Neutrophil (primary cell): ENCODE measurements around the gene CPZ.
"Not testable (repeated sequence)": the region's sequence is repeated elsewhere in the genome, so short reads cannot be mapped to it uniquely, and the experiment has no call there.

ENCODE experiments used
- H3K27ac ChIP-seq: fragments of 200-600 bp; sonication (generic); 2 replicates; pipeline ENCODE4 v1.5.1; 2016; ENCODE audit warnings: mild to moderate bottlenecking, moderate library complexity
- H3K27me3 ChIP-seq: fragments of 200-600 bp; sonication (generic); 2 replicates; pipeline ENCODE4 v1.6.0; 2016; ENCODE audit warnings: mild to moderate bottlenecking
- H3K36me3 ChIP-seq: fragments of 200-600 bp; sonication (generic); 2 replicates; pipeline ENCODE4 v1.5.1; 2017
- H3K4me1 ChIP-seq, 2 experiments: fragments of 200-600 bp in 1 of 2; sonication (generic) in 1 of 2; 1 replicate in 1 of 2; 2 replicates in 1 of 2; pipeline versions ENCODE4 v1.5.1 to v1.6.1; 2013 to 2016; ENCODE audit warnings: low read depth in 1 of 2, low read length in 1 of 2, mild to moderate bottlenecking in 1 of 2, moderate library complexity in 1 of 2; ENCODE audit not compliant: control insufficient read depth in 1 of 2, insufficient read depth in 1 of 2
- H3K4me3 ChIP-seq, 2 experiments: fragments of 200-600 bp in 1 of 2; sonication (generic) in 1 of 2; 1 replicate in 1 of 2; 2 replicates in 1 of 2; pipeline ENCODE4 v1.5.1; 2013 to 2016; ENCODE audit warnings: low read depth in 1 of 2, low read length in 1 of 2, mild to moderate bottlenecking in 1 of 2, moderate library complexity in 1 of 2
- H3K9me3 ChIP-seq: fragments of 200-600 bp; sonication (generic); 2 replicates; pipeline ENCODE4 v1.5.1; 2016
- TF ChIP-seq, protein P1 (sequence below): fragments of 200-600 bp; sonication (generic); IDR thresholded peaks from 2 replicates; pipeline ENCODE4 v1.5.1; 2016; ENCODE audit warnings: antibody characterized with exemption

CPZ gene

DNA sequence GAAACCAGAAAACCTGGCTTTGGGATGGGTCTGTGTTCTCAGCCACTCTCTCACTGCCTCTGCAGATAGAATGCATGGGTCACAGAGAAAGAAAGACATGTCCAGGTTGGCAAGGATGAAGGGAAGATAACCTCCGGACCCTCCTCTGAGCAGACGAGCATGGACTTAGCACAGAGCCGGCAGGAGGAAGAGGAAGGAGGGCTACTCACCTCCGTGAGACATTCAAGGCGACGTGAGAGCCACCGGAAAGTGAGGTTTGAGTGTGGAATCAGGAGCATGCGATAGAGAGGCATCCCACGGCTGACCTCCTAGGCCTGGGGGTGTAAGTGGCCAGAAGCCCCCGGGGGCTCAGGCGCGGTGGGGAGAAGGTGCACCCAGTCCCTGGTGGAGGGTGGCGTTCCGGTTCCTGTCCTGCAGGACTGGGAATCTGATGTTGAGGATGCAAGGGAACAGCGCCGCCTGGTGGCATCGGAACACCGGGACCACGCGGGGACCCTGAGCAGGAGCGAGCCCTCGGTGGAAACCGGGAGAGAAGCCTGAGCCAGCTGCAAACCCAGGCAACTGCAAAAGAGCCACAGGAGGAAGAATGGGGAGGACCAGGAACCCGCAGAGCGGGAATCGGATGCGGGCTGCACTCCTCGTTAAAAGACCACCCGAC lies 43.5 kb downstream of the CPZ start:
- not testable (repeated sequence) for H3K27ac ChIP-seq, H3K4me3 ChIP-seq, H3K27me3 ChIP-seq, H3K9me3 ChIP-seq, H3K4me1 ChIP-seq, H3K36me3 ChIP-seq

DNA sequence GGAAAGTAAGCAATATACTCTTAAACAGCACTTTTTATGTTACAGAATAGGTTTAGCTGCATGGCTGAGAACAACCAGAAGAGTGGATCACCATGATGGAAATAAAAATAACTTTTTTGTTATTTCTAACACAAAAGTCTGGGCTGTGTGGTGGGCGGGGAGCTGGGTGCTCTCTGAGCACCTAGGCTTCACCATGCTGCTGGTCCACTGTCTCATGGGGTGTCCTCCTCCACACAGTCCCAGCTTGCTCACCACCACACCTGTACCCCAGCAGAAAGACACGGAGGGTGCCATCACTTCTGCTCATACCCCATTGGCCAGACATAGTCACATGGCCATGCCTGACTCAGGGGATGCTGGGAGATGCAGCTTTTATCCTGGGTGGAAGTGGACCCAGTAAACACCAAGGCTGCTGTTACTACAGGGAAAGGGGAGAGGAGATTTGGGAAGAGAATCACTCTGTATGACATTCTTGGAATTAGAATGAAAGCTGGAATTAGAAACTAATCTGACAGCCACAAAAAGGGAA lies 45.0 kb downstream of the CPZ start:
- H3K27ac ChIP-seq = no peak overlapping the region
- H3K36me3 ChIP-seq = no peaks in the 10 kb centered on the region
- H3K4me1 ChIP-seq = no peaks in the 10 kb centered on the region
- no peak overlapping the region for H3K4me3 ChIP-seq
- peaks cover 8% of the 10 kb centered on the region for H3K27me3 ChIP-seq
- no peaks in the 10 kb centered on the region for H3K9me3 ChIP-seq
- TF ChIP-seq, protein P1, sequence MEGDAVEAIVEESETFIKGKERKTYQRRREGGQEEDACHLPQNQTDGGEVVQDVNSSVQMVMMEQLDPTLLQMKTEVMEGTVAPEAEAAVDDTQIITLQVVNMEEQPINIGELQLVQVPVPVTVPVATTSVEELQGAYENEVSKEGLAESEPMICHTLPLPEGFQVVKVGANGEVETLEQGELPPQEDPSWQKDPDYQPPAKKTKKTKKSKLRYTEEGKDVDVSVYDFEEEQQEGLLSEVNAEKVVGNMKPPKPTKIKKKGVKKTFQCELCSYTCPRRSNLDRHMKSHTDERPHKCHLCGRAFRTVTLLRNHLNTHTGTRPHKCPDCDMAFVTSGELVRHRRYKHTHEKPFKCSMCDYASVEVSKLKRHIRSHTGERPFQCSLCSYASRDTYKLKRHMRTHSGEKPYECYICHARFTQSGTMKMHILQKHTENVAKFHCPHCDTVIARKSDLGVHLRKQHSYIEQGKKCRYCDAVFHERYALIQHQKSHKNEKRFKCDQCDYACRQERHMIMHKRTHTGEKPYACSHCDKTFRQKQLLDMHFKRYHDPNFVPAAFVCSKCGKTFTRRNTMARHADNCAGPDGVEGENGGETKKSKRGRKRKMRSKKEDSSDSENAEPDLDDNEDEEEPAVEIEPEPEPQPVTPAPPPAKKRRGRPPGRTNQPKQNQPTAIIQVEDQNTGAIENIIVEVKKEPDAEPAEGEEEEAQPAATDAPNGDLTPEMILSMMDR = no peak

DNA sequence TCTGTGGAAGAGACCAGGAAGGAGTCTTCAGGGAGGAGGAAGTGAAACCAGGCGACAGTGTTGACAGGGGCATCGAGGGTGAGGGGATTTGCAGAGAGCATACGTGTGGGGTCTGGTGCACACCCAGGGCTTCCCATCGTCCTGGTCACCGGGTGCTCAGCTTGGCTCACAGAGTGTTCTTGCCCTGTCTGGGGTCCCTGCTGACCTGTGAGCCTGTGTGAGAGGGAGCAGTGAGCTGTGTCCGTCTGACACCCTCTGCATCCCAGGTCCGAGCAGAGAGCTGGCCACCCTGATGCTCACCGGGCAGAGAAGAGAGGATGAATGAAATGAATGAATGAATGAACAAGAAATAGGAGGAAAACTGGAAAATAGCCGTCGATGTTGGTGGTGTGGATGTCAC lies 46.5 kb downstream of the CPZ start:
- H3K36me3 ChIP-seq = no peaks in the 10 kb centered on the region
- H3K9me3 ChIP-seq = no peaks in the 10 kb centered on the region
- H3K4me1 ChIP-seq = no peaks in the 10 kb centered on the region
- TF ChIP-seq, protein P1 = no peak
- peaks cover 8% of the 10 kb centered on the region for H3K27me3 ChIP-seq
- no peak overlapping the region for H3K4me3 ChIP-seq
- H3K27ac ChIP-seq = no peak overlapping the region

DNA sequence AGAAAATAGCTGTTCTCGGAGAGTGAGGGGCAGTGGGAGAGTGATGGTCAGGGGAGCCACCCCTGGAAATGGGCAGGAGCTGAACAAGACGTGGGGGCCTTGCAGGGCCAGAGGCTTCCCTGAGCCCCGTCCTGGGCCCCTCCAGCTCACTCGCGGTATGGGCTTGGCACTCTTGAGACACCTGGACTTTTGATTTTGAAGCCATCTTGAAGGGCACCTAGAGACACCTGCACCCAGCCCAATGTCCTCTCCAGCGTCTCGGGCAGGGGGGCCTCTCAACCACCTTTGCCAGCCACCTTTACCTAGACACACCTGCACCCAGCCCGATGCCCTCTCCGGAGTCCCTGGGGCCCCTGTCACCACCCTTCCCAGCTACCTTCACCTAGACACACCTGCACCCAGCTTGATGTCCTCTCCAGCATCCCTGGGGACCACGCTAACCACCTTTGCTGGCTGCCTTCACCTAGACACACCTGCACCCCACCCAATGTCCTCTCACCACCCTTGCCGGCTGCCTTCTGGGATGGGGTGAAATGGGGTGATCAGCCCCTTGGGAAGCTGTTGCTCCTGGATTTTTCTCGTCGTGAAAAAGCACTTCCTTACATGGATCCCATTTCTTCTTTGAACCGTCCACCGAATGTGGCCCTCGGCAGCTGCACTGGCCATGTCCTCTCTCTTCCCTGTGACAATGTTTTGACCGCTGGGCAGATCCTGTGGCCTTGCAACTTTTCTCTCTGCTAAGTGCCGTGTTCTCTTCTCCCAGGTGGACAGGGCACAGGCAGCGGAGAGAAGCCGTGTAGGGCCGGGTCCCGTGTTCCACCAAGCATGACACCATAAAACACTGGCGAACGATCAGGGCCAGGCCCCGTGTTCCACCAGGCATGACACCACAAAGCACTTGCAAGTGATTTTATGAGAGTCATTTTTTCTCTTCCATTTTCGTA lies 47.5 kb downstream of the CPZ start:
- no peaks in the 10 kb centered on the region for H3K9me3 ChIP-seq
- no peaks in the 10 kb centered on the region for H3K36me3 ChIP-seq
- no peak overlapping the region for H3K27ac ChIP-seq
- H3K4me3 ChIP-seq = no peak overlapping the region
- H3K4me1 ChIP-seq = no peaks in the 10 kb centered on the region
- TF ChIP-seq, protein P1 = no peak
- peaks cover 8% of the 10 kb centered on the region for H3K27me3 ChIP-seq

DNA sequence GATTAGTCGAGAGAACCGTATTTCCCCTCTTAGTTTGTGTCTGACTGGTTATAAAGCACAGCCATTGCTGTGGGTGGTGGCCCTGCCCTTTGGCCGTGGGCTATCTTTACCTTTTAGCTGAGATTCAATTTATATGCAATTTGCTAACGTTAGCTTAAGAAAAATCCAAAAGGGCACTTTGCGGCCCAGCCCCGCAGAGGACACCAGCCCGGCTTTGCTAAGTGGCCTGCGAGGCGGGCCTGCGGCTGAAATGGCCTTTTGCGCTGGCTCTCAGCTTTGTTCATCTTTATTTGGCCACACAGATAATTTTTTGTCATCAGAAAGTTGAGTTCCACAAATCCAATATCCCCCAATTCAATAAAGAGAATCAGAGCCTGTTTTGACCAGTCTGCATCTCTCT lies 48.3 kb downstream of the CPZ start:
- peaks cover 8% of the 10 kb centered on the region for H3K27me3 ChIP-seq
- H3K36me3 ChIP-seq = no peaks in the 10 kb centered on the region
- no peaks in the 10 kb centered on the region for H3K9me3 ChIP-seq
- H3K4me3 ChIP-seq = no peak overlapping the region
- H3K27ac ChIP-seq = no peak overlapping the region
- TF ChIP-seq, protein P1 = no peak
- no peaks in the 10 kb centered on the region for H3K4me1 ChIP-seq

DNA sequence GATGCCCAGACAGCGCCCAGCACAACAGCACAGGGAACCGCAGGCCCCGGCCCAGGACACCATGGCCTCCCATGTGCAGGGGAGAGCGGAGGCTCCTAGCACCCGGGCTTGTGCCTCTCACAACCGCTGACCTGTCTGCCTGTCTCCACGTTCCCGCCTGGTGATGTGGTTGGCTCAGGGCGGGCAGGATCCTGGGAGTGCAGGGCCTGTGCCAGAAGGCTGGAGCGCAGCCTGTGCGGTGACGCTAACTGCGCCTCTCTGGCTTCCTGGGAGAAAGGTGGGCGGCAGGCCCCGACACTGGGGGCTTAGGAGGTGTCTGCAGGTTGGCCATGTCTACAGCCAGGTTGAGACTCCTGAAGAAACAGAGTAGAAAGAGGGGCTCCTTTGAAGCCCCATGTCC lies 48.7 kb downstream of the CPZ start:
- no peaks in the 10 kb centered on the region for H3K9me3 ChIP-seq
- H3K27me3 ChIP-seq = peaks cover 8% of the 10 kb centered on the region
- H3K27ac ChIP-seq = no peak overlapping the region
- H3K4me3 ChIP-seq = no peak overlapping the region
- H3K4me1 ChIP-seq = no peaks in the 10 kb centered on the region
- H3K36me3 ChIP-seq = no peaks in the 10 kb centered on the region
- TF ChIP-seq, protein P1 = no peak
